Activated CD8-positive, alpha-beta T cell treated with anti-CD3 and anti-CD28 coated beads, Interleukin-2, amount 10 ng/mL, durations not matched to agents 7 days and 5 days (primary cell): ENCODE results near the gene MYCN. TPM values are rescaled to one million over a fixed set of nuclear protein-coding genes. Genes with fewer than 3 reads are reported as not detected.
A peak's percentile ranks its signal among the peaks of the same experiment; 100 is the strongest.

ENCODE experiments used
- ATAC-seq: fragments of 150-1000 bp; cut with Tn5 transposase; one replicate; pipeline ENCODE4 v1.10.0; 2021; ENCODE audit warnings: moderate library complexity
- CTCF ChIA-PET: fragments of 350-600 bp; sonication (Branson Sonifier 250); formaldehyde crosslinking; loops from one replicate; lab custom pipeline; 2021; ENCODE audit warnings: antibody characterized with exemption; lab: Charles Lee
- POLR2A ChIA-PET: fragments of 350-600 bp; sonication (Branson Sonifier 250); formaldehyde crosslinking; loops from one replicate; lab custom pipeline; 2021; ENCODE audit warnings: antibody characterized with exemption; lab: Charles Lee
- DNase-seq: peaks from one replicate; pipeline ENCODE4 v3.0.0-alpha.2; 2020
- H3K27ac Mint-ChIP-seq: one replicate; pipeline ENCODE4 v1.8.0; 2021; ENCODE audit warnings: mild to moderate bottlenecking, mixed read lengths
- H3K27me3 Mint-ChIP-seq: one replicate; pipeline ENCODE4 v1.8.0; 2021; ENCODE audit warnings: low read depth, mixed read lengths
- H3K36me3 Mint-ChIP-seq: one replicate; pipeline ENCODE4 v1.8.0; 2021; ENCODE audit warnings: low read depth, mixed read lengths
- H3K4me1 Mint-ChIP-seq: one replicate; pipeline ENCODE4 v1.8.0; 2021; ENCODE audit warnings: low read depth, mixed read lengths
- H3K4me3 Mint-ChIP-seq: one replicate; pipeline ENCODE4 v1.8.0; 2021; ENCODE audit warnings: mild to moderate bottlenecking, mixed read lengths
- H3K9me3 Mint-ChIP-seq: one replicate; pipeline ENCODE4 v1.8.0; 2022; ENCODE audit warnings: mixed read lengths; ENCODE audit not compliant: insufficient read depth
- total RNA-seq, 2 experiments: library from RNA; stranded (reverse); gene quantifications; one replicate each; pipeline ENCODE4 v1.2.3, GENCODE V29; 2021

Gene MYCN
- not detected for total RNA-seq

- POLR2A ChIA-PET, result no interaction called here
- peak; percentile 47 for ATAC-seq
- peaks cover 47% of the 10 kb centered on the region for H3K27me3 Mint-ChIP-seq
These were observed at the start of gene MYCN for GRCh38 chr2:15939854-15940660. Gene MYCN (plus strand): TSS chr2:15940550. CDS start chr2:15942065, 1,515 bp downstream.

GRCh38 chr2:15890936-15891905 is 49.1 kb upstream of the MYCN start:
- DNase-seq, result no peak
- no peaks in the 10 kb centered on the region for H3K4me1 Mint-ChIP-seq
- ChIA-PET CTCF (no interaction called here), POLR2A (no interaction called here)
- no peak for ATAC-seq
- no peak overlapping the region for H3K4me3 Mint-ChIP-seq
- H3K27ac Mint-ChIP-seq, result no peak overlapping the region
- no peaks in the 10 kb centered on the region for H3K36me3 Mint-ChIP-seq
- H3K9me3 Mint-ChIP-seq, result no peaks in the 10 kb centered on the region
- no peaks in the 10 kb centered on the region for H3K27me3 Mint-ChIP-seq

More at GRCh38 chr2:15939854-15940660, at the start of gene MYCN:
- CTCF ChIA-PET, result interaction anchor here (0.5 to 1.8 kb wide), 21 partner anchors 9 to 1552 kb away, joined by 3 to 24 read pairs (median 4); no protein-coding TSS in a partner anchor
- Mint-ChIP-seq H3K9me3 (no peaks in the 10 kb centered on the region), H3K27ac (no peak within 1 kb of the TSS), H3K4me3 (peak within 1 kb of the TSS; percentile 48), H3K4me1 (peaks cover 29% of the 10 kb centered on the region), H3K36me3 (no peaks in the 10 kb centered on the region)
- peak; percentile 59 for DNase-seq

- Mint-ChIP-seq H3K4me3 (no peak overlapping the region), H3K9me3 (no peaks in the 10 kb centered on the region), H3K36me3 (no peaks in the 10 kb centered on the region), H3K27me3 (no peaks in the 10 kb centered on the region), H3K4me1 (no peaks in the 10 kb centered on the region), H3K27ac (no peak overlapping the region)
- POLR2A ChIA-PET, result no interaction called here
- no peak for ATAC-seq
- CTCF ChIA-PET, result no interaction called here
- DNase-seq, result no peak
These were observed 48.0 kb upstream of the MYCN start for GRCh38 chr2:15892151-15892880.

- Mint-ChIP-seq H3K4me3 (no peak overlapping the region), H3K27me3 (no peaks in the 10 kb centered on the region), H3K4me1 (no peaks in the 10 kb centered on the region), H3K27ac (no peak overlapping the region), H3K9me3 (peaks cover 7% of the 10 kb centered on the region), H3K36me3 (no peaks in the 10 kb centered on the region)
- CTCF ChIA-PET, result no interaction called here
- no peak for DNase-seq
- no peak for ATAC-seq
- POLR2A ChIA-PET, result no interaction called here
These were observed 47.3 kb upstream of the MYCN start for GRCh38 chr2:15893085-15893484.

- ChIA-PET CTCF (no interaction called here), POLR2A (no interaction called here)
- Mint-ChIP-seq H3K9me3 (peaks cover 12% of the 10 kb centered on the region), H3K27ac (no peak overlapping the region), H3K4me3 (no peak overlapping the region), H3K4me1 (no peaks in the 10 kb centered on the region), H3K27me3 (no peaks in the 10 kb centered on the region), H3K36me3 (no peaks in the 10 kb centered on the region)
- no peak for ATAC-seq
- no peak for DNase-seq
These were observed 46.5 kb upstream of the MYCN start for GRCh38 chr2:15893689-15894480.

GRCh38 chr2:15894481-15895144 is 45.7 kb upstream of the MYCN start:
- CTCF ChIA-PET, result no interaction called here
- DNase-seq (no peak), ATAC-seq (no peak)
- Mint-ChIP-seq H3K9me3 (peaks cover 12% of the 10 kb centered on the region), H3K36me3 (no peaks in the 10 kb centered on the region), H3K27ac (no peak overlapping the region), H3K27me3 (no peaks in the 10 kb centered on the region), H3K4me3 (no peak overlapping the region), H3K4me1 (no peaks in the 10 kb centered on the region)
- POLR2A ChIA-PET, result no interaction called here

GRCh38 chr2:15895615-15896469 is 44.5 kb upstream of the MYCN start:
- CTCF ChIA-PET, result no interaction called here
- Mint-ChIP-seq H3K4me3 (no peak overlapping the region), H3K27ac (no peak overlapping the region), H3K4me1 (no peaks in the 10 kb centered on the region), H3K36me3 (no peaks in the 10 kb centered on the region), H3K27me3 (no peaks in the 10 kb centered on the region), H3K9me3 (peaks cover 12% of the 10 kb centered on the region)
- POLR2A ChIA-PET, result no interaction called here
- no peak for DNase-seq
- ATAC-seq, result no peak

GRCh38 chr2:15896859-15897258 is 43.5 kb upstream of the MYCN start:
- ChIA-PET CTCF (no interaction called here), POLR2A (no interaction called here)
- Mint-ChIP-seq H3K4me3 (no peak overlapping the region), H3K27me3 (no peaks in the 10 kb centered on the region), H3K9me3 (peaks cover 12% of the 10 kb centered on the region), H3K4me1 (no peaks in the 10 kb centered on the region), H3K27ac (no peak overlapping the region), H3K36me3 (no peaks in the 10 kb centered on the region)
- DNase-seq (no peak), ATAC-seq (no peak)

GRCh38 chr2:15897431-15898098 is 42.8 kb upstream of the MYCN start:
- POLR2A ChIA-PET, result no interaction called here

GRCh38 chr2:15899327-15899612 is 41.1 kb upstream of the MYCN start:
- peaks cover 12% of the 10 kb centered on the region for H3K9me3 Mint-ChIP-seq
- no peaks in the 10 kb centered on the region for H3K27me3 Mint-ChIP-seq
- ATAC-seq, result no peak
- DNase-seq, result no peak
- no peaks in the 10 kb centered on the region for H3K4me1 Mint-ChIP-seq
- no peak overlapping the region for H3K27ac Mint-ChIP-seq
- H3K4me3 Mint-ChIP-seq, result no peak overlapping the region
- no peaks in the 10 kb centered on the region for H3K36me3 Mint-ChIP-seq
- ChIA-PET POLR2A (no interaction called here), CTCF (no interaction called here)

More at GRCh38 chr2:15897431-15898098, 42.8 kb upstream of the MYCN start:
- CTCF ChIA-PET, result no interaction called here
- H3K4me1 Mint-ChIP-seq, result no peaks in the 10 kb centered on the region
- ATAC-seq (no peak), DNase-seq (no peak)
- H3K36me3 Mint-ChIP-seq, result no peaks in the 10 kb centered on the region
- no peak overlapping the region for H3K27ac Mint-ChIP-seq
- no peak overlapping the region for H3K4me3 Mint-ChIP-seq
- H3K9me3 Mint-ChIP-seq, result peaks cover 12% of the 10 kb centered on the region
- H3K27me3 Mint-ChIP-seq, result no peaks in the 10 kb centered on the region
